Stomach (tissue), 9 donors: ENCODE data around the gene COMP. TPM values are rescaled to one million over a fixed set of nuclear protein-coding genes. Genes with fewer than 3 reads are reported as not detected.

ENCODE experiments used
- DNase-seq, 2 donors: peaks; one replicate each; pipeline versions ENCODE4 v3.0.0 to v3.0.0-alpha.2; 2013 to 2019
- H3K27ac ChIP-seq, 5 donors: fragments of 200-600 bp in 4 of 5; sonication (generic) in 4 of 5; one replicate each; pipeline ENCODE4 v1.5.1; 2013 to 2019; ENCODE audit warnings: mild to moderate bottlenecking in 1 of 5, moderate library complexity in 1 of 5
- H3K27me3 ChIP-seq, 3 donors: fragments of 200-600 bp; sonication (generic); one replicate each; pipeline ENCODE4 v1.5.1; 2017 to 2019; ENCODE audit warnings: mixed run types in 1 of 3
- H3K36me3 ChIP-seq, 4 donors: fragments of 200-600 bp; sonication (generic); 1 replicate in 3 of 4; 2 replicates in 1 of 4; pipeline ENCODE4 v1.5.1; 2016 to 2019
- H3K4me1 ChIP-seq, 4 donors: fragments of 200-600 bp; sonication (generic); one replicate each; pipeline ENCODE4 v1.5.1; 2016 to 2019
- H3K4me3 ChIP-seq, 4 donors: fragments of 200-600 bp; sonication (generic) in 3 of 4; one replicate each; pipeline ENCODE4 v1.5.1; 2016 to 2019; ENCODE audit warnings: mild to moderate bottlenecking in 1 of 4
- H3K9me3 ChIP-seq, 4 donors: fragments of 200-600 bp; sonication (generic); one replicate each; pipeline ENCODE4 v1.5.1; 2016 to 2019
- CTCF ChIP-seq, 7 experiments: fragments of 450-650 bp in 4 of 7; fragments of 200-600 bp in 3 of 7; sonication (generic) in 3 of 7; IDR thresholded peaks; one replicate each; pipeline ENCODE4 v1.5.1; 2016 to 2019; ENCODE audit warnings: antibody characterized with exemption in 7 of 7, control low read depth in 2 of 7, mild to moderate bottlenecking in 1 of 7
- EP300 ChIP-seq: sonication (generic); formaldehyde crosslinking; IDR thresholded peaks from one replicate; pipeline ENCODE4 v1.6.1; 2017; ENCODE audit warnings: antibody characterized with exemption
- POLR2A ChIP-seq, 4 donors: fragments of 450-650 bp; IDR thresholded peaks; one replicate each; pipeline ENCODE4 v1.6.1; 2016; ENCODE audit warnings: antibody characterized with exemption in 4 of 4, control low read depth in 2 of 4, mild to moderate bottlenecking in 1 of 4, moderate library complexity in 1 of 4
- POLR2AphosphoS5 ChIP-seq, 3 donors: sonication (generic); formaldehyde crosslinking; IDR thresholded peaks; one replicate each; pipeline ENCODE4 v1.6.1; 2016; ENCODE audit warnings: antibody characterized with exemption in 3 of 3
- WGBS, 5 donors: extraction: QIAGEN DNeasy Blood & Tissue Kit in 3 of 5; methylation state at CpG; one replicate each; pipeline versions ENCODE4 v1.1.5 to v1.1.7; 2013 to 2018; 5-methylcytosine and 5-hydroxymethylcytosine counted together
- intact Hi-C: fragments of 100-400 bp; cut with DNase I; formaldehyde crosslinking; loops from one replicate; pipeline ENCODE4 v1.15.1; 2023; ENCODE audit warnings: low total_unique reads
- polyA plus RNA-seq, 3 donors: library from polyadenylated mRNA; stranded (reverse); fragments of 200-250 nt; gene quantifications; one replicate each; pipeline ENCODE4 v1.2.3, GENCODE V29; 2013
- total RNA-seq, 5 donors: library from RNA; depleted of rRNA; stranded (reverse); fragments of >200 nt; gene quantifications; one replicate each; pipeline versions ENCODE4 v1.1.0 to v1.2.3, GENCODE V29; 2014 to 2016
- donor health status: healthy with polysubstance abuse.
- donor health status: Bipolar disorder and iron deficiency.
- donor health status: healthy.

The COMP gene
- total and polyA plus RNA-seq, 8 donors, result 0.62 to 4.1 (median 1.6) TPM; not detected in 4

GRCh38 chr19:18761531-18762110, 29.5 kb downstream of the COMP start:
- H3K27me3 ChIP-seq, result no peaks in the 10 kb centered on the region
- TF ChIP-seq POLR2A (IDR thresholded peaks at IDR 0.05) (no peak), POLR2AphosphoS5 (IDR thresholded peaks at IDR 0.05) (no peak), CTCF (IDR thresholded peaks at IDR 0.05) (no peak), EP300 (no peak)
- H3K27ac ChIP-seq, result peak overlapping the region; percentile 64 to 84 (median 73)
- peak overlapping the region in 1 of 4 donors; percentile 13 for H3K4me3 ChIP-seq
- WGBS, 5 donors, result 57 to 74% (median 58%) methylated on average over 14 to 16 of the region's 16 CpGs
- peak in 1 of 2 donors; percentile 50 for DNase-seq
- peaks cover 0 to 8% (median 3%) of the 10 kb centered on the region in 4 donors for H3K36me3 ChIP-seq
- intact Hi-C loops, result no loop called here
- no peaks in the 10 kb centered on the region for H3K9me3 ChIP-seq
- H3K4me1 ChIP-seq, result peaks cover 27 to 63% (median 41%) of the 10 kb centered on the region in 4 donors

- no peaks in the 10 kb centered on the region for H3K9me3 ChIP-seq
- peak overlapping the region in 2 of 5 donors; percentile 71 to 84 for H3K27ac ChIP-seq
- H3K27me3 ChIP-seq, result no peaks in the 10 kb centered on the region
- no peak overlapping the region for H3K4me3 ChIP-seq
- H3K36me3 ChIP-seq, result peaks cover 0 to 10% (median 4%) of the 10 kb centered on the region in 4 donors
- no peak for DNase-seq
- WGBS, 5 donors, result 75 to 87% (median 79%) methylated on average over 23 to 27 of the region's 27 CpGs
- TF ChIP-seq POLR2A (IDR thresholded peaks at IDR 0.05), result no peak
- no peak for TF ChIP-seq EP300
- TF ChIP-seq POLR2AphosphoS5 (IDR thresholded peaks at IDR 0.05), result no peak
- no peak for TF ChIP-seq CTCF (IDR thresholded peaks at IDR 0.05)
- peaks cover 27 to 63% (median 41%) of the 10 kb centered on the region in 4 donors for H3K4me1 ChIP-seq
- intact Hi-C loops, result no loop called here
Measured at GRCh38 chr19:18760440-18761383, 30.4 kb downstream of the COMP start.

- Histone ChIP-seq H3K36me3 (peaks cover 0 to 10% (median 5%) of the 10 kb centered on the region in 4 donors), H3K4me1 (peaks cover 27 to 58% (median 41%) of the 10 kb centered on the region in 4 donors), H3K4me3 (no peak overlapping the region), H3K27me3 (no peaks in the 10 kb centered on the region), H3K27ac (no peak overlapping the region), H3K9me3 (no peaks in the 10 kb centered on the region)
- TF ChIP-seq CTCF (IDR thresholded peaks at IDR 0.05) (no peak), POLR2AphosphoS5 (IDR thresholded peaks at IDR 0.05) (no peak), POLR2A (IDR thresholded peaks at IDR 0.05) (no peak), EP300 (no peak)
- intact Hi-C loops, result no loop called here
- WGBS, 5 donors, result 77 to 89% (median 81%) methylated on average over 13 to 22 of the region's 22 CpGs
- DNase-seq, result no peak
Measured at GRCh38 chr19:18759995-18760426, 31.1 kb downstream of the COMP start.

- Histone ChIP-seq H3K4me1 (peaks cover 27 to 52% (median 38%) of the 10 kb centered on the region in 4 donors), H3K27me3 (no peaks in the 10 kb centered on the region), H3K27ac (no peak overlapping the region), H3K36me3 (peaks cover 0 to 13% (median 6%) of the 10 kb centered on the region in 4 donors), H3K4me3 (no peak overlapping the region), H3K9me3 (no peaks in the 10 kb centered on the region)
- 68 to 77% (median 73%) methylated on average over 15 to 19 of the region's 19 CpGs for WGBS, 5 donors
- intact Hi-C loops, result no loop called here
- TF ChIP-seq POLR2AphosphoS5 (IDR thresholded peaks at IDR 0.05) (no peak), EP300 (no peak), CTCF (IDR thresholded peaks at IDR 0.05) (no peak), POLR2A (IDR thresholded peaks at IDR 0.05) (no peak)
- no peak for DNase-seq
Measured at GRCh38 chr19:18759304-18759994, 31.7 kb downstream of the COMP start.
